ENCODE measurements around the gene UBA1.

The UBA1 gene

GRCh38 chrX:47184486-47184885 is 9.1 kb upstream of the UBA1 start:
- no peak for DNase-seq (ENCODE audit: low read depth in 1 of 2, low spot score in 1 of 2)
- Histone ChIP-seq H3K27ac (replicated peaks) (no peak overlapping the region), H3K4me3 (replicated peaks; ENCODE audit: insufficient read depth, low read length) (no peak overlapping the region), H3K27me3 (ENCODE audit: insufficient read depth, poor library complexity, severe bottlenecking) (no peaks in the 10 kb centered on the region)
- no peak for TF ChIP-seq GABPA (IDR thresholded peaks at IDR 0.05; ENCODE audit: low read depth)
- TF ChIP-seq POLR2AphosphoS5 (IDR thresholded peaks at IDR 0.05; ENCODE audit: low read depth), result no peak
- TF ChIP-seq, protein P1, sequence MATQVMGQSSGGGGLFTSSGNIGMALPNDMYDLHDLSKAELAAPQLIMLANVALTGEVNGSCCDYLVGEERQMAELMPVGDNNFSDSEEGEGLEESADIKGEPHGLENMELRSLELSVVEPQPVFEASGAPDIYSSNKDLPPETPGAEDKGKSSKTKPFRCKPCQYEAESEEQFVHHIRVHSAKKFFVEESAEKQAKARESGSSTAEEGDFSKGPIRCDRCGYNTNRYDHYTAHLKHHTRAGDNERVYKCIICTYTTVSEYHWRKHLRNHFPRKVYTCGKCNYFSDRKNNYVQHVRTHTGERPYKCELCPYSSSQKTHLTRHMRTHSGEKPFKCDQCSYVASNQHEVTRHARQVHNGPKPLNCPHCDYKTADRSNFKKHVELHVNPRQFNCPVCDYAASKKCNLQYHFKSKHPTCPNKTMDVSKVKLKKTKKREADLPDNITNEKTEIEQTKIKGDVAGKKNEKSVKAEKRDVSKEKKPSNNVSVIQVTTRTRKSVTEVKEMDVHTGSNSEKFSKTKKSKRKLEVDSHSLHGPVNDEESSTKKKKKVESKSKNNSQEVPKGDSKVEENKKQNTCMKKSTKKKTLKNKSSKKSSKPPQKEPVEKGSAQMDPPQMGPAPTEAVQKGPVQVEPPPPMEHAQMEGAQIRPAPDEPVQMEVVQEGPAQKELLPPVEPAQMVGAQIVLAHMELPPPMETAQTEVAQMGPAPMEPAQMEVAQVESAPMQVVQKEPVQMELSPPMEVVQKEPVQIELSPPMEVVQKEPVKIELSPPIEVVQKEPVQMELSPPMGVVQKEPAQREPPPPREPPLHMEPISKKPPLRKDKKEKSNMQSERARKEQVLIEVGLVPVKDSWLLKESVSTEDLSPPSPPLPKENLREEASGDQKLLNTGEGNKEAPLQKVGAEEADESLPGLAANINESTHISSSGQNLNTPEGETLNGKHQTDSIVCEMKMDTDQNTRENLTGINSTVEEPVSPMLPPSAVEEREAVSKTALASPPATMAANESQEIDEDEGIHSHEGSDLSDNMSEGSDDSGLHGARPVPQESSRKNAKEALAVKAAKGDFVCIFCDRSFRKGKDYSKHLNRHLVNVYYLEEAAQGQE (IDR thresholded peaks at IDR 0.05; ENCODE audit: insufficient replicate concordance, low read depth), result no peak
- TF ChIP-seq SPI1 (IDR thresholded peaks at IDR 0.05; ENCODE audit: borderline replicate concordance, low read depth), result no peak
- no peak for TF ChIP-seq CTCF (IDR thresholded peaks at IDR 0.05; ENCODE audit: insufficient read depth, low read length)

DNA sequence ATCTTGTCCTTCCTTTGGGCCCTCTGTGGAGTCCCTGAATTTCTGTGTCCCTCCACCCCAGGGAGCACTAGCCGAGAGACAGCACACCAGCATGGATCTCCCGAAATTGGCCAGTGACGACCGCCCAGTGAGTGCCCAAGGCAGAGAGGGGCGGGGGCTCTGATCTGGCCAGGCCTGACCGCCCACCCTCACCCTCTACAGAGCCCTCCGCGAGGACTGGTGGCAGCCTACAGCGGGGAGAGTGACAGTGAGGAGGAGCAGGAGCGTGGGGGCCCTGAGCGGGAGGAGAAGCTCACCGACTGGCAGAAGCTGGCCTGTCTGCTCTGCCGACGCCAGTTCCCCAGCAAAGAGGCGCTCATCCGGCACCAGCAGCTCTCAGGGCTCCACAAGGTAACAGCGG is 8.4 kb upstream of the UBA1 start:
- TF ChIP-seq CTCF (IDR thresholded peaks at IDR 0.05; ENCODE audit: insufficient read depth, low read length) (no peak), POLR2AphosphoS5 (IDR thresholded peaks at IDR 0.05; ENCODE audit: low read depth) (no peak), SPI1 (IDR thresholded peaks at IDR 0.05; ENCODE audit: borderline replicate concordance, low read depth) (no peak), GABPA (IDR thresholded peaks at IDR 0.05; ENCODE audit: low read depth) (no peak)
- TF ChIP-seq, protein P1 (IDR thresholded peaks at IDR 0.05; ENCODE audit: insufficient replicate concordance, low read depth), result no peak
- no peak for DNase-seq (ENCODE audit: low read depth in 1 of 2, low spot score in 1 of 2)
- Histone ChIP-seq H3K27me3 (ENCODE audit: insufficient read depth, poor library complexity, severe bottlenecking) (no peaks in the 10 kb centered on the region), H3K27ac (replicated peaks) (no peak overlapping the region), H3K4me3 (replicated peaks; ENCODE audit: insufficient read depth, low read length) (no peak overlapping the region)

- TF ChIP-seq GABPA (IDR thresholded peaks at IDR 0.05; ENCODE audit: low read depth), result no peak
- no peak for TF ChIP-seq POLR2AphosphoS5 (IDR thresholded peaks at IDR 0.05; ENCODE audit: low read depth)
- no peak for TF ChIP-seq SPI1 (IDR thresholded peaks at IDR 0.05; ENCODE audit: borderline replicate concordance, low read depth)
- no peak for TF ChIP-seq CTCF (IDR thresholded peaks at IDR 0.05; ENCODE audit: insufficient read depth, low read length)
- TF ChIP-seq, protein P1 (IDR thresholded peaks at IDR 0.05; ENCODE audit: insufficient replicate concordance, low read depth), result no peak
- no peaks in the 10 kb centered on the region for H3K27me3 ChIP-seq (ENCODE audit: insufficient read depth, poor library complexity, severe bottlenecking)
- no peak overlapping the region for H3K4me3 ChIP-seq (replicated peaks; ENCODE audit: insufficient read depth, low read length)
- H3K27ac ChIP-seq (replicated peaks), result no peak overlapping the region
- DNase-seq (ENCODE audit: low read depth in 1 of 2, low spot score in 1 of 2), result no peak
These were observed 7.4 kb upstream of the UBA1 start for GRCh38 chrX:47186096-47186740.

Data from HL-60 (cell line).